Stomach (tissue), 4 donors: Measurements from ENCODE around the gene STXBP6.

Source experiments
- POLR2A ChIP-seq, 4 donors: fragments of 450-650 bp; IDR thresholded peaks; one replicate each; pipeline ENCODE4 v1.6.1; 2016; ENCODE audit warnings: antibody characterized with exemption in 4 of 4, control low read depth in 2 of 4, mild to moderate bottlenecking in 1 of 4, moderate library complexity in 1 of 4
- POLR2AphosphoS5 ChIP-seq, 3 donors: sonication (generic); formaldehyde crosslinking; IDR thresholded peaks; one replicate each; pipeline ENCODE4 v1.6.1; 2016; ENCODE audit warnings: antibody characterized with exemption in 3 of 3
- TF ChIP-seq, protein P1 (sequence below), 7 experiments: fragments of 450-650 bp in 4 of 7; fragments of 200-600 bp in 3 of 7; sonication (generic) in 3 of 7; IDR thresholded peaks; one replicate each; pipeline ENCODE4 v1.5.1; 2016 to 2019; ENCODE audit warnings: antibody characterized with exemption in 7 of 7, control low read depth in 2 of 7, mild to moderate bottlenecking in 1 of 7

DNA sequence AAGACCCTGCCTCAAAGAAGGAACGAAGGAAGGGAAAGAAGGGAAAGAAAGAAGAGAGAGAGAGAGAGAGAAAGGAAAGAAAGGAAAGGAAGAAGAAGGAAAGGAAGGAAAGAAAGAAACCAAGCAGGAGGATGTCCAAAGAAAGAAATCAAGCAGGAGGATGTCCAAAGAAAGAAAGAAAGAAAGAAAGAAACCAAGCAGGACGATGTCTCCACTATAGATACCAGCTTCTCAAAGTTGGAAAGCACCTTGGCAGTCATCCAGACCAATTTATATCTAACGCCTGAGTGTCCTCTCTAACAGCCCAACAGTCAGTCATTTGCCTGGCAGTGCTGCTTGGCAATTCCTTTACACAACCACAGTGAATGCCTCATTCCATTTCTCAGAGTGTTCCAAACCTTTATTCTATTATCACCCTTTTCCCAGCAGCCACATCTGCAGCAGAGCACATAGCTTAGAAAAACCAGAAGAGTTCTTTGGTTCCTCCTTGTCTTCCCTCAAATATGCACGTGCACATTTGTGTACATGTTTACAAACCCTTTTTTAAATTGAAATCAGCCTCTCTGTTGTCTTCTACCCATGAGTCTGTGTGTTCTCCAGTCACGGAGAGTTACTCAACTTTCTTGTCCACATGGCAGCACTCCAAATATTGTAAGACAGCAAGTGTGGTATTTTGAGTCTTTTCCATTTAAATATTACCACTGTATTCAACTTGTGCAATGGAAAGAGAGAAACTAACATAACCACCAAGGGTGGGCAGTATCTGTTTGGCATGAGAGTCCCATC is 138.4 kb downstream of the STXBP6 start:
- no peak for TF ChIP-seq POLR2A (IDR thresholded peaks at IDR 0.05)
- TF ChIP-seq, protein P1, sequence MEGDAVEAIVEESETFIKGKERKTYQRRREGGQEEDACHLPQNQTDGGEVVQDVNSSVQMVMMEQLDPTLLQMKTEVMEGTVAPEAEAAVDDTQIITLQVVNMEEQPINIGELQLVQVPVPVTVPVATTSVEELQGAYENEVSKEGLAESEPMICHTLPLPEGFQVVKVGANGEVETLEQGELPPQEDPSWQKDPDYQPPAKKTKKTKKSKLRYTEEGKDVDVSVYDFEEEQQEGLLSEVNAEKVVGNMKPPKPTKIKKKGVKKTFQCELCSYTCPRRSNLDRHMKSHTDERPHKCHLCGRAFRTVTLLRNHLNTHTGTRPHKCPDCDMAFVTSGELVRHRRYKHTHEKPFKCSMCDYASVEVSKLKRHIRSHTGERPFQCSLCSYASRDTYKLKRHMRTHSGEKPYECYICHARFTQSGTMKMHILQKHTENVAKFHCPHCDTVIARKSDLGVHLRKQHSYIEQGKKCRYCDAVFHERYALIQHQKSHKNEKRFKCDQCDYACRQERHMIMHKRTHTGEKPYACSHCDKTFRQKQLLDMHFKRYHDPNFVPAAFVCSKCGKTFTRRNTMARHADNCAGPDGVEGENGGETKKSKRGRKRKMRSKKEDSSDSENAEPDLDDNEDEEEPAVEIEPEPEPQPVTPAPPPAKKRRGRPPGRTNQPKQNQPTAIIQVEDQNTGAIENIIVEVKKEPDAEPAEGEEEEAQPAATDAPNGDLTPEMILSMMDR (IDR thresholded peaks at IDR 0.05) = no peak
- TF ChIP-seq POLR2AphosphoS5 (IDR thresholded peaks at IDR 0.05) = no peak
